Stimulated activated naive CD8-positive, alpha-beta T cell treated with anti-CD3 and anti-CD28 coated beads, Interleukin-15, amount 100 ng/mL, for 72 hours (primary cell): Measurements from ENCODE around the gene SMG7.
A peak's percentile ranks its signal among the peaks of the same experiment; 100 is the strongest.

Experiments used
- ATAC-seq: fragments of 150-1000 bp; cut with Tn5 transposase; 2 replicates; pipeline ENCODE4 v1.10.0; 2021; ENCODE audit warnings: mild to moderate bottlenecking, moderate library complexity
- DNase-seq, 2 donors: peaks; one replicate each; pipeline ENCODE4 v3.0.0; 2021 to 2022
- H3K27ac Mint-ChIP-seq, 2 donors: one replicate each; pipeline ENCODE4 v1.8.0; 2022; ENCODE audit warnings: mild to moderate bottlenecking in 2 of 2, mixed read lengths in 2 of 2, moderate library complexity in 2 of 2
- H3K27me3 Mint-ChIP-seq: one replicate; pipeline ENCODE4 v1.8.0; 2022; ENCODE audit warnings: mixed read lengths
- H3K4me1 Mint-ChIP-seq: one replicate; pipeline ENCODE4 v1.8.0; 2022; ENCODE audit warnings: mild to moderate bottlenecking, mixed read lengths
- H3K4me3 Mint-ChIP-seq, 2 donors: one replicate each; pipeline ENCODE4 v1.8.0; 2022; ENCODE audit warnings: mild to moderate bottlenecking in 2 of 2, mixed read lengths in 2 of 2, moderate library complexity in 1 of 2
- H3K9me3 Mint-ChIP-seq, 2 donors: one replicate each; pipeline ENCODE4 v1.8.0; 2022; ENCODE audit warnings: mixed read lengths in 2 of 2

The SMG7 gene

DNA sequence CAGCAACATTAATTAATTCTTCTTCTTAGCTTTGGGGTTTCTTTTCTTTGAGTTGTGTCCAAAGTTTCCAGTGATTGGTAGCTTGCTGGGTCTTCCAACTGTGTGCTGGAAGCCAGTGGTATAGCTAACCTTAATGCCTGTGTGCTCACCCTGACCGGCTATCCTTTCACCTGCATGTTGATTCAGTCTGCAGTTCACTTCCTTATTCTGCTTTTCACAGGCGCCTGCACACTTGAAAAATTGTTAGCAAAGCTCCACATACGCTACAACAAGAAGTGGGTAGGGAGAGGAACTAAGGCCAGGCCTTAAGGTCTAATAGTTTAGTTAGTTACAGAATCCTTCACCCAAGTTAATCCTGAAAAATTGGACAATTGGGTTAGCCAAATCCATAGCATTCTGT, 82.3 kb downstream of the SMG7 start:
- no peak for ATAC-seq
- Mint-ChIP-seq H3K27me3 (no peaks in the 10 kb centered on the region), H3K9me3 (no peaks in the 10 kb centered on the region), H3K27ac (peak overlapping the region in 1 of 2 donors; percentile 44), H3K4me1 (no peaks in the 10 kb centered on the region), H3K4me3 (no peak overlapping the region)
- DNase-seq, result no peak

DNA sequence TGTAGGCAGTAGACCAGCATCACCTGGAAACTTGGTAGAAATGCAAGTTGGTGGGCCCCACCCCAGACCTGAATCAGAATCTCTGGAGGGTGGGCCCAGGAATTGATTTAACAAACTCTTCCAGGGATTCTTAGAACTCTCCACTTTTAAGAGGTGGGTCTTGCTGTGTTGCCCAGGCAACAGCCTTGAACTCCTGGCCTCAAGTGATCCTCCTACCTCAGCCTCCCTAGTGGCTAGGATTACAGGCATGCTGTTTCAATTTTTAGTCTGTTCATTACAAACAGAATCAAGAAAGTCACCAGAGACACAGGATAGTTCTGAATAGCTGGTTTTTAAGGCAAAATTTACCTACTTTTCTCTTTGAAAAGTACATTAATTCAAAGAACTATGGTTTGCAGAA, 86.8 kb downstream of the SMG7 start:
- H3K27ac Mint-ChIP-seq, result peak overlapping the region in 1 of 2 donors; percentile 31
- no peaks in the 10 kb centered on the region for H3K4me1 Mint-ChIP-seq
- DNase-seq, result no peak
- ATAC-seq, result no peak
- H3K9me3 Mint-ChIP-seq, result no peaks in the 10 kb centered on the region
- H3K27me3 Mint-ChIP-seq, result no peaks in the 10 kb centered on the region
- H3K4me3 Mint-ChIP-seq, result no peak overlapping the region

DNA sequence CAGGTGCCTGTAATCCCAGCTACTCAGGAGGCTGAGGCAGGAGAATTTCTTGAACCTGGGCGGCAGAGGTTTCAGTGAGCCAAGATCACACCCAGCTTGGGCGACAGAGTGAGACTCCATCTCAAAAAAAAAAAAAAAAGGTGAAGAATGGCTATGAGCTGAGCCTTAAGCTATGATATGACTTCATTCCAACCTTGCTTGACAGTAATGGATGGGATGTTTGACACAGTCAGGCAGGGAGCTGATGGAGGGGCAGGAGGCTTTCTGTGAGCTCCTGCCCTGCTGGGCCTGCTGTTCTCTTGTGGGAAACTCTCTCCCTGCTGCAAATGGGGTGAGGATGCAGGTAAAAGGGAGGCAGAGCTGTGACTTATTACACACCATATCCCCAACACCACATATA, 90.4 kb downstream of the SMG7 start:
- no peaks in the 10 kb centered on the region for H3K27me3 Mint-ChIP-seq
- no peak overlapping the region for H3K4me3 Mint-ChIP-seq
- peak overlapping the region in 1 of 2 donors; percentile 46 for H3K27ac Mint-ChIP-seq
- DNase-seq (no peak), ATAC-seq (no peak)
- no peaks in the 10 kb centered on the region for H3K9me3 Mint-ChIP-seq
- peaks cover 6% of the 10 kb centered on the region for H3K4me1 Mint-ChIP-seq

DNA sequence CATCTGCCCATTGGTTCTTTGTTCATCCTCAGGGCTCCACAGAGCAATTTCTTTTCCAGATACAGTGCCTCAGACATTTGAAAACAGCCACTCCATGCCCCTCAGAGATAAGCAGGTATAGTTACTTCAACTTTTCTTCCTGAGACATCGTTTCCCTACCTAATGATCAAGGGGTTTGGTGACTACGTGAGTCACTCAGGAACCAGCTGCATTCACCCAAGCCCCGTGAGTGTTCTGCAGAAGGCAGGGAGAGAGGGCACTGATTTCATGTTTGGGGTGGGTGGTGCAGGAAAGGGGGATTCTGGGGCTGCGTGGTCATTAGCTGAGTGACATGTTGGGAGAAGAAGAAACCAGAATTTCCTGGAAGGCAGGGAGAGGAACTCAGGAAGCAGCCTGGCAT, 93.0 kb downstream of the SMG7 start:
- Mint-ChIP-seq H3K4me3 (no peak overlapping the region), H3K27me3 (peaks cover 18% of the 10 kb centered on the region), H3K27ac (peak overlapping the region in 1 of 2 donors; percentile 61), H3K4me1 (peaks cover 27% of the 10 kb centered on the region), H3K9me3 (no peaks in the 10 kb centered on the region)
- DNase-seq (no peak), ATAC-seq (no peak)

GRCh38 chr1:183566026-183566425, 93.7 kb downstream of the SMG7 start:
- ATAC-seq, result no peak

GRCh38 chr1:183567584-183567983, 95.3 kb downstream of the SMG7 start:
- Mint-ChIP-seq H3K27me3 (peaks cover 19% of the 10 kb centered on the region), H3K4me3 (peak overlapping the region in 1 of 2 donors; percentile 9), H3K27ac (peak overlapping the region in 1 of 2 donors; percentile 61)

More at GRCh38 chr1:183566026-183566425, 93.7 kb downstream of the SMG7 start:
- no peak for DNase-seq
- Mint-ChIP-seq H3K4me3 (no peak overlapping the region), H3K9me3 (no peaks in the 10 kb centered on the region), H3K27ac (no peak overlapping the region), H3K4me1 (peaks cover 27% of the 10 kb centered on the region), H3K27me3 (peaks cover 19% of the 10 kb centered on the region)

DNA sequence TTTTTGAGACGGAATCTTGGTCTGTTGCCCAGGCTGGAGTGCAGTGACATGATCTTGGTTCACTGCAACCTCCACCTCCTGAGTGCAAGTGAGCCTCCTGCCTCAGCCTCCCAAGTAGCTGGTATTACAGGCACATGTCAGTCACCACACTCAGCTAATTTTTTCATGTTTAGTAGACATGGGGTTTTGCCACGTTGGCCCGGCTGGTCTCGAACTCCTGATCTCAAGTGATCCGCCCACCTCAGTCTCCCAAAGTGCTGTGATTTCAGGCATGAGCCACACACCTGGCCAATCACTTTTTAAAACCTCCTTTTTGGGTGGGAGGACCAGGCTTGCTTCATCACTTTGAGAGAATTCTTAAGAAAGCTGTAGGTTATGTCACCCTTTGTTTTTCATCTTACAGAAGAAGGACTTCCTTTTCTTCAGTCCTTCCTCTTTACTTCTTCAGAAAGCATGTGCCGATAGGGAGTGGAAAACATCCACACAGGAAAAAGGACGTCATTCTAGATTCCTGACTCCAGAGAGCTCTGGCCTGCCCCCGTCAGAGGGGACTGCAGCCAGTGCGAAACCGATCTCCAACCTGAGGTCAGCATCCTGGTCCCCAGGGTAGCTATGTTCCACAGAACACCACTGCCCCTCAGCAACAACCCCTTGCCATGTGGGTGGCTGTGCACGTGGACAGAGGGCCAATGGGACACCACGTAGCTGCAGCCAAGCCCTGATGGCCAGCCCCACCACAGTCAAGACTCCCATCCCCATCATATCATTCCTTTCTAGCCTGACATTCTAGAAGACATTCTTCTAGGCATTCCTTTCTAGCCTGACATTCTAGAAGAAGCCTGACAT, 96.1 kb downstream of the SMG7 start:
- Mint-ChIP-seq H3K27ac (peak overlapping the region in 1 of 2 donors; percentile 61), H3K4me3 (no peak overlapping the region), H3K4me1 (peaks cover 27% of the 10 kb centered on the region), H3K27me3 (peaks cover 27% of the 10 kb centered on the region), H3K9me3 (no peaks in the 10 kb centered on the region)
- DNase-seq, result no peak
- no peak for ATAC-seq

More at GRCh38 chr1:183567584-183567983, 95.3 kb downstream of the SMG7 start:
- Mint-ChIP-seq H3K4me1 (peaks cover 27% of the 10 kb centered on the region), H3K9me3 (no peaks in the 10 kb centered on the region)
- peak in 1 of 2 donors; percentile 21 for DNase-seq
- peak; percentile 60 for ATAC-seq

DNA sequence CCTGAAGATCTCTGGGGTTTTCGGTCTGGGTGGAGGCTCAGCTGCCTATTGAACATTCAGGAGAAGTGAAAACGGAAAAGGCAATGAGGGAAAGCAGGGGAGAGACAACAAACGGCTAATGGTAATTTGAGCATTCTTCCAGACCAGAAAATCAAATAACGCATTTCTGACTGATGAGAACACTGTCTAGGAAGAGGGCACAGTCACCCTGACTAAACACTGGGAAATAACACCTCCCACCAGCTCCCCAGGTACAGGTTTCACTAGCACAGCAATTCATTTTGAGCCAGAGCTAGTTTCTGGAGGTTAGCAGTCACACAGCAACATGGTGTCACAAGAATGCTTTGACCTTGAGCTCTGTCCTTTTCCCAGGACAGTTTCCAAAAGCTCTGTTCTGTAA, 96.8 kb downstream of the SMG7 start:
- peaks cover 27% of the 10 kb centered on the region for H3K27me3 Mint-ChIP-seq
- ATAC-seq (peak; percentile 77), DNase-seq (peak in 1 of 2 donors; percentile 23)
- H3K27ac Mint-ChIP-seq, result no peak overlapping the region
- H3K4me1 Mint-ChIP-seq, result peaks cover 27% of the 10 kb centered on the region
- H3K9me3 Mint-ChIP-seq, result no peaks in the 10 kb centered on the region
- H3K4me3 Mint-ChIP-seq, result no peak overlapping the region

GRCh38 chr1:183569801-183570200, 97.5 kb downstream of the SMG7 start:
- no peak for DNase-seq
- H3K27me3 Mint-ChIP-seq, result peaks cover 27% of the 10 kb centered on the region
- no peaks in the 10 kb centered on the region for H3K9me3 Mint-ChIP-seq
- no peak overlapping the region for H3K4me3 Mint-ChIP-seq
- peaks cover 27% of the 10 kb centered on the region for H3K4me1 Mint-ChIP-seq
- no peak for ATAC-seq
- H3K27ac Mint-ChIP-seq, result peak overlapping the region in 1 of 2 donors; percentile 53

DNA sequence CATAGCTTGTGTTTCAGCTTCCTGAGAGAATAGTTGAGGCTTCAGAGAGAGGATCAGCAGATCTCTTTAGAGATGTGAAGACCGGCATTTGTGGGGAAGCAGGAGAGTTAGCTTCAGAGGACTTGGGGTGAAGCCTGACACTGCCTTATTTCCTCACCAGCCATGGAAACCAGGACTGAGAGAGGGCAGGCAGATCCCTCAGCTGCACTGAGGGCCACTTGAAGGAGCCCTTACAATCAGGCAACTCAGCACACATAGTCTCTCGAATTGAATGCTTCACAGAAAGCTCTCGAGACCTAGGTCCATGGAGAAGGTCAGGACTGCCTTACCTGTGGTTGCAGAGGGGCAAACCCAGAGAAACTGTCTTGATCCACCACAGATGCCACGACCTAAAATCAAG, 98.2 kb downstream of the SMG7 start:
- no peak for ATAC-seq
- Mint-ChIP-seq H3K9me3 (no peaks in the 10 kb centered on the region), H3K4me3 (no peak overlapping the region)

GRCh38 chr1:183571678-183572268, 99.5 kb downstream of the SMG7 start:
- Mint-ChIP-seq H3K27ac (no peak overlapping the region), H3K4me1 (peaks cover 27% of the 10 kb centered on the region), H3K4me3 (no peak overlapping the region), H3K27me3 (peaks cover 27% of the 10 kb centered on the region), H3K9me3 (no peaks in the 10 kb centered on the region)
- ATAC-seq (no peak), DNase-seq (no peak)

More for the DNA sequence above, 98.2 kb downstream of the SMG7 start:
- DNase-seq, result no peak
- H3K27me3 Mint-ChIP-seq, result peaks cover 27% of the 10 kb centered on the region
- peaks cover 27% of the 10 kb centered on the region for H3K4me1 Mint-ChIP-seq
- no peak overlapping the region for H3K27ac Mint-ChIP-seq

GRCh38 chr1:183572721-183573120, 100.4 kb downstream of the SMG7 start:
- DNase-seq, result no peak
- peaks cover 20% of the 10 kb centered on the region for H3K4me1 Mint-ChIP-seq
- H3K27ac Mint-ChIP-seq, result no peak overlapping the region

GRCh38 chr1:183575606-183576005, 103.3 kb downstream of the SMG7 start:
- no peak overlapping the region for H3K27ac Mint-ChIP-seq
- peaks cover 18% of the 10 kb centered on the region for H3K27me3 Mint-ChIP-seq
- ATAC-seq, result no peak
- peaks cover 19% of the 10 kb centered on the region for H3K4me1 Mint-ChIP-seq
- no peak overlapping the region for H3K4me3 Mint-ChIP-seq
- no peaks in the 10 kb centered on the region for H3K9me3 Mint-ChIP-seq
- no peak for DNase-seq

More at GRCh38 chr1:183572721-183573120, 100.4 kb downstream of the SMG7 start:
- Mint-ChIP-seq H3K27me3 (peaks cover 28% of the 10 kb centered on the region), H3K9me3 (no peaks in the 10 kb centered on the region), H3K4me3 (no peak overlapping the region)
- ATAC-seq, result no peak

DNA sequence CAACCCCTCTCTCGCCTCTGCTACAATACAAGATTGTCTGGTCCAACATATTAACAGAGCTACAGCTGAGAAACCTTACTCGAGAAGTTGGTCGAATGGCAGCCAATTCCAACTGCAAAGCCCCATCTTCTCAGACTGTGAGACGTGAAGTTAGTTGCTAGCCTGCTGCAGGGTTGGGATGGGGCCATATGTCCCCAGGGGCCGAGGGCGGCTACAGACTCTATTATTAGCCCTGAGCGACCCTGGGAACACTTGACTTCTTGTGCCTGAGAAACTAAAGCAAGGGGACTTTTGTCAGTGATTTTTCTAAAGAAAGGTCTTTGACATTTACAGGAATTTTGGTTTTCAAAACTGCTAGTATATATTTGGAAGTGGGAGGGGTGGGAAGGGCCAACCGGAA, 104.2 kb downstream of the SMG7 start:
- ATAC-seq, result no peak
- H3K4me3 Mint-ChIP-seq, result no peak overlapping the region
- peaks cover 18% of the 10 kb centered on the region for H3K27me3 Mint-ChIP-seq
- DNase-seq, result no peak
- H3K9me3 Mint-ChIP-seq, result no peaks in the 10 kb centered on the region
- no peak overlapping the region for H3K27ac Mint-ChIP-seq
- peaks cover 22% of the 10 kb centered on the region for H3K4me1 Mint-ChIP-seq

GRCh38 chr1:183577897-183578465, 105.7 kb downstream of the SMG7 start:
- DNase-seq (no peak), ATAC-seq (no peak)
- H3K27ac Mint-ChIP-seq, result peak overlapping the region; percentile 21 to 89
- no peaks in the 10 kb centered on the region for H3K9me3 Mint-ChIP-seq
- H3K27me3 Mint-ChIP-seq, result peaks cover 14% of the 10 kb centered on the region
- H3K4me3 Mint-ChIP-seq, result no peak overlapping the region
- H3K4me1 Mint-ChIP-seq, result peaks cover 22% of the 10 kb centered on the region

GRCh38 chr1:183578856-183579255, 106.6 kb downstream of the SMG7 start:
- no peak overlapping the region for H3K27ac Mint-ChIP-seq
- no peak overlapping the region for H3K4me3 Mint-ChIP-seq
- peaks cover 22% of the 10 kb centered on the region for H3K4me1 Mint-ChIP-seq
- ATAC-seq (no peak), DNase-seq (no peak)
- peaks cover 11% of the 10 kb centered on the region for H3K27me3 Mint-ChIP-seq
- H3K9me3 Mint-ChIP-seq, result no peaks in the 10 kb centered on the region
